22Rv1 (cell line): Measurements from ENCODE around the gene HS6ST1.

Experiments
- CTCF ChIP-seq: fragments of 450-650 bp; IDR thresholded peaks from 2 replicates; pipeline ENCODE4 v1.5.1; 2017; ENCODE audit warnings: mild to moderate bottlenecking
- ZFX ChIP-seq: fragments of 450-650 bp; IDR thresholded peaks from 2 replicates; pipeline ENCODE4 v1.6.1; 2017; ENCODE audit warnings: antibody characterized with exemption, borderline replicate concordance

- TF ChIP-seq CTCF (no peak), ZFX (no peak)
These were observed 24.7 kb downstream of the HS6ST1 start for GRCh38 chr2:128293870-128294455.
